ENCODE measurements around the gene LRSAM1. TPM values are rescaled to one million over a fixed set of nuclear protein-coding genes. Genes with fewer than 3 reads are reported as not detected.

Gene LRSAM1
- total and polyA plus RNA-seq, 9 of the 15 experiments (the other 6 are each of a cell fraction or from before 2014, with no cell fraction given), result 0.07 to 16.2 (median 4.7) TPM

GRCh38 chr9:127449332-127449966, 1.9 kb upstream of the LRSAM1 start (continued):
- TF ChIP-seq ZBTB49 (CRISPR knock-in tag; IDR thresholded peaks at IDR 0.05; ENCODE audit: borderline replicate concordance), result no peak
- TF ChIP-seq THRB (CRISPR knock-in tag; conservative IDR thresholded peaks at IDR 0.05), result 0 out of 2 replicates have a peak, but pooled peaks have one; percentile 46
- no peak for TF ChIP-seq GATAD2B (IDR thresholded peaks at IDR 0.05; ENCODE audit: borderline replicate concordance)
- TF ChIP-seq HNRNPLL (IDR thresholded peaks at IDR 0.05; ENCODE audit: low read depth, low read length, poor library complexity, severe bottlenecking), result no peak
- TF ChIP-seq IRF9 (tag; IDR thresholded peaks at IDR 0.05), result no peak
- TF ChIP-seq GTF2A2 (tag; IDR thresholded peaks at IDR 0.05), result no peak
- TF ChIP-seq ZNF77 (CRISPR knock-in tag; IDR thresholded peaks at IDR 0.05), result no peak
- no peak for TF ChIP-seq ZNF124 (CRISPR knock-in tag; IDR thresholded peaks at IDR 0.05)
- no peak for TF ChIP-seq ZSCAN29 (IDR thresholded peaks at IDR 0.05)
- 0 out of 4 replicates have a peak, but pooled peaks of 1 of the 2 experiments have one; percentile 7 for TF ChIP-seq SIN3A (IDR thresholded peaks at IDR 0.05; ENCODE audit: borderline replicate concordance in 2 of 2, control insufficient read depth in 1 of 2, low read depth in 2 of 2, low read length in 2 of 2)
- no peak for TF ChIP-seq RNF219 (CRISPR knock-in tag; IDR thresholded peaks at IDR 0.05)
- peak; percentile 45; the same call in 1 of the 2 replicates for TF ChIP-seq ARID4B (CRISPR knock-in tag; IDR thresholded peaks at IDR 0.05)

All from K562 (cell line).